HepG2 (cell line): ENCODE measurements around the gene TTK. TPM values are rescaled to one million over a fixed set of nuclear protein-coding genes. Genes with fewer than 3 reads are reported as not detected.

ENCODE experiments used
- ATM ChIP-seq: fragments of 450-650 bp; IDR thresholded peaks from 2 replicates; pipeline ENCODE4 v1.7.1; 2017; ENCODE audit warnings: mild to moderate bottlenecking, borderline replicate concordance
- FOXP1 ChIP-seq, 2 experiments: fragments of 450-650 bp in 1 of 2; IDR thresholded peaks; 2 replicates each; pipeline ENCODE4 v1.6.1; 2017 to 2018; ENCODE audit warnings: antibody characterized with exemption in 1 of 2
- MIXL1 ChIP-seq: IDR thresholded peaks from 2 replicates; pipeline ENCODE4 v1.6.1; 2016
- MTERF4 ChIP-seq: sonication (generic); formaldehyde crosslinking; IDR thresholded peaks from 2 replicates; pipeline ENCODE4 v1.8.0; 2023; ENCODE audit warnings: mild to moderate bottlenecking, missing genetic modification reagents
- PRMT3 ChIP-seq: sonication (generic); formaldehyde crosslinking; IDR thresholded peaks from 2 replicates; pipeline ENCODE4 v1.8.1; 2022; ENCODE audit warnings: low read depth, mild to moderate bottlenecking, moderate library complexity, missing genetic modification reagents, borderline replicate concordance
- RNF219 ChIP-seq: sonication (generic); formaldehyde crosslinking; IDR thresholded peaks from 2 replicates; pipeline ENCODE4 v1.5.0; 2020; ENCODE audit warnings: mild to moderate bottlenecking, missing genetic modification reagents
- TEAD3 ChIP-seq: optimal IDR thresholded peaks from 2 replicates; pipeline ENCODE3; 2016; ENCODE audit warnings: borderline replicate concordance
- ZFP41 ChIP-seq: sonication (generic); formaldehyde crosslinking; IDR thresholded peaks from 2 replicates; pipeline ENCODE4 v1.4.0; 2020; ENCODE audit warnings: mild to moderate bottlenecking, missing genetic modification reagents, borderline replicate concordance
- ZNF101 ChIP-seq: sonication (generic); formaldehyde crosslinking; IDR thresholded peaks from 2 replicates; pipeline ENCODE4 v1.4.0; 2020; ENCODE audit warnings: mild to moderate bottlenecking, low read depth, missing genetic modification reagents, borderline replicate concordance
- ZNF510 ChIP-seq: sonication (generic); formaldehyde crosslinking; IDR thresholded peaks from 2 replicates; pipeline ENCODE4 v1.4.0; 2020; ENCODE audit warnings: low read depth, mild to moderate bottlenecking, missing genetic modification reagents
- ZNF687 ChIP-seq: sonication (generic); formaldehyde crosslinking; IDR thresholded peaks from 2 replicates; pipeline ENCODE4 v1.5.1; 2020; ENCODE audit warnings: mild to moderate bottlenecking, missing genetic modification reagents, moderate library complexity
- polyA plus RNA-seq, 8 experiments: library from polyadenylated mRNA; depleted of rRNA in 3 of 8; stranded (reverse) in 7 of 8; unstranded in 1 of 8; fragments of >200 nt; fragmentation: Illumina TruSeq in 4 of 8; extraction: Trizol in 4 of 8; gene quantifications; 2 replicates each; pipeline versions ENCODE4 v1.2.1 to v1.2.3, GENCODE V29; 2011 to 2016; ENCODE audit warnings: low read depth in 4 of 8, missing spikeins in 1 of 8, mixed read lengths in 1 of 8; ENCODE audit not compliant: insufficient read depth in 1 of 8
- total RNA-seq, 5 experiments: library from RNA; depleted of rRNA; stranded (reverse); fragments of >200 nt; fragmentation: Illumina TruSeq; extraction: Trizol; gene quantifications; 2 replicates each; pipeline ENCODE4 v1.2.3, GENCODE V29; 2016; ENCODE audit warnings: low read depth in 1 of 5
- TF ChIP-seq, protein P1 (sequence below): sonication (generic); formaldehyde crosslinking; IDR thresholded peaks from one replicate; pipeline ENCODE4 v1.5.1; 2020; ENCODE audit warnings: mild to moderate bottlenecking, missing genetic modification reagents; ENCODE audit errors: not compliant biosample characterization

TTK gene
- total and polyA plus RNA-seq, 2 of the 13 experiments (the other 11 are each of a cell fraction or from before 2014, with no cell fraction given): 8.6 to 33.2 TPM

GRCh38 chr6:80004173-80005072 is at the start of gene TTK (continued):
- TF ChIP-seq FOXP1 (IDR thresholded peaks at IDR 0.05) (no peak), FOXP1 (CRISPR knock-in tag; IDR thresholded peaks at IDR 0.05) (no peak), RNF219 (CRISPR knock-in tag) (no peak), ZNF101 (CRISPR knock-in tag) (no peak), MTERF4 (no peak), TEAD3 (CRISPR knock-in tag) (no peak), ZNF687 (CRISPR knock-in tag) (peak; percentile 71; the same call in 1 of the 2 replicates), MIXL1 (0 out of 2 replicates have a peak, but pooled peaks have one; percentile 36), ATM (no peak), ZNF510 (no peak), PRMT3 (no peak), ZFP41 (CRISPR knock-in tag) (no peak)
- TF ChIP-seq, protein P1, sequence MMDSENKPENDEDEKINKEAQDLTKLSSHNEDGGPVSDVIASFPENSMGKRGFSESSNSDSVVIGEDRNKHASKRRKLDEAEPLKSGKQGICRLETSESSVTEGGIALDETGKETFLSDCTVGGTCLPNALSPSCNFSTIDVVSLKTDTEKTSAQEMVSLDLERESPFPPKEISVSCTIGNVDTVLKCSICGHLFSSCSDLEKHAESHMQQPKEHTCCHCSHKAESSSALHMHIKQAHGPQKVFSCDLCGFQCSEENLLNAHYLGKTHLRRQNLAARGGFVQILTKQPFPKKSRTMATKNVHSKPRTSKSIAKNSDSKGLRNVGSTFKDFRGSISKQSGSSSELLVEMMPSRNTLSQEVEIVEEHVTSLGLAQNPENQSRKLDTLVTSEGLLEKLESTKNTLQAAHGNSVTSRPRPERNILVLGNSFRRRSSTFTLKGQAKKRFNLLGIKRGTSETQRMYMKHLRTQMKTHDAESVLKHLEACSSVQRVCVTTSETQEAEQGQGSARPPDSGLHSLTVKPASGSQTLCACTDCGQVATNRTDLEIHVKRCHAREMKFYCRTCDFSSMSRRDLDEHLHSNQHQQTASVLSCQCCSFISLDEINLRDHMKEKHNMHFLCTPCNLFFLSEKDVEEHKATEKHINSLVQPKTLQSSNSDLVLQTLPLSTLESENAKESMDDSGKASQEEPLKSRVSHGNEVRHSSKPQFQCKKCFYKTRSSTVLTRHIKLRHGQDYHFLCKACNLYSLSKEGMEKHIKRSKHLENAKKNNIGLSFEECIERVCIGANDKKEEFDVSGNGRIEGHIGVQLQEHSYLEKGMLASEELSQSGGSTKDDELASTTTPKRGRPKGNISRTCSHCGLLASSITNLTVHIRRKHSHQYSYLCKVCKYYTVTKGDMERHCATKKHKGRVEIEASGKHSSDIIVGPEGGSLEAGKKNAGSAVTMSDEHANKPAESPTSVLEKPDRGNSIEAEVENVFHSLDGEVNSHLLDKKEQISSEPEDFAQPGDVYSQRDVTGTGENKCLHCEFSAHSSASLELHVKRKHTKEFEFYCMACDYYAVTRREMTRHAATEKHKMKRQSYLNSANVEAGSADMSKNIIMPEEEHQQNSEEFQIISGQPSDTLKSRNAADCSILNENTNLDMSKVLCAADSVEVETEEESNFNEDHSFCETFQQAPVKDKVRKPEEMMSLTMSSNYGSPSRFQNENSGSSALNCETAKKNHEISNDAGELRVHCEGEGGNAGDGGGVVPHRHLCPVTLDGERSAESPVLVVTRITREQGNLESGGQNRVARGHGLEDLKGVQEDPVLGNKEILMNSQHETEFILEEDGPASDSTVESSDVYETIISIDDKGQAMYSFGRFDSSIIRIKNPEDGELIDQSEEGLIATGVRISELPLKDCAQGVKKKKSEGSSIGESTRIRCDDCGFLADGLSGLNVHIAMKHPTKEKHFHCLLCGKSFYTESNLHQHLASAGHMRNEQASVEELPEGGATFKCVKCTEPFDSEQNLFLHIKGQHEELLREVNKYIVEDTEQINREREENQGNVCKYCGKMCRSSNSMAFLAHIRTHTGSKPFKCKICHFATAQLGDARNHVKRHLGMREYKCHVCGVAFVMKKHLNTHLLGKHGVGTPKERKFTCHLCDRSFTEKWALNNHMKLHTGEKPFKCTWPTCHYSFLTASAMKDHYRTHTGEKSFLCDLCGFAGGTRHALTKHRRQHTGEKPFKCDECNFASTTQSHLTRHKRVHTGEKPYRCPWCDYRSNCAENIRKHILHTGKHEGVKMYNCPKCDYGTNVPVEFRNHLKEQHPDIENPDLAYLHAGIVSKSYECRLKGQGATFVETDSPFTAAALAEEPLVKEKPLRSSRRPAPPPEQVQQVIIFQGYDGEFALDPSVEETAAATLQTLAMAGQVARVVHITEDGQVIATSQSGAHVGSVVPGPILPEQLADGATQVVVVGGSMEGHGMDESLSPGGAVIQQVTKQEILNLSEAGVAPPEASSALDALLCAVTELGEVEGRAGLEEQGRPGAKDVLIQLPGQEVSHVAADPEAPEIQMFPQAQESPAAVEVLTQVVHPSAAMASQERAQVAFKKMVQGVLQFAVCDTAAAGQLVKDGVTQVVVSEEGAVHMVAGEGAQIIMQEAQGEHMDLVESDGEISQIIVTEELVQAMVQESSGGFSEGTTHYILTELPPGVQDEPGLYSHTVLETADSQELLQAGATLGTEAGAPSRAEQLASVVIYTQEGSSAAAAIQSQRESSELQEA (CRISPR knock-in tag): no peak
